ENCODE measurements around the gene CPEB4. TPM values are rescaled to one million over a fixed set of nuclear protein-coding genes. Genes with fewer than 3 reads are reported as not detected.

The CPEB4 gene
- total and polyA plus RNA-seq, 2 donors (not counting 3 experiments of a cell fraction or from before 2014, with no cell fraction given), result 11.3 to 16.4 TPM

DNA sequence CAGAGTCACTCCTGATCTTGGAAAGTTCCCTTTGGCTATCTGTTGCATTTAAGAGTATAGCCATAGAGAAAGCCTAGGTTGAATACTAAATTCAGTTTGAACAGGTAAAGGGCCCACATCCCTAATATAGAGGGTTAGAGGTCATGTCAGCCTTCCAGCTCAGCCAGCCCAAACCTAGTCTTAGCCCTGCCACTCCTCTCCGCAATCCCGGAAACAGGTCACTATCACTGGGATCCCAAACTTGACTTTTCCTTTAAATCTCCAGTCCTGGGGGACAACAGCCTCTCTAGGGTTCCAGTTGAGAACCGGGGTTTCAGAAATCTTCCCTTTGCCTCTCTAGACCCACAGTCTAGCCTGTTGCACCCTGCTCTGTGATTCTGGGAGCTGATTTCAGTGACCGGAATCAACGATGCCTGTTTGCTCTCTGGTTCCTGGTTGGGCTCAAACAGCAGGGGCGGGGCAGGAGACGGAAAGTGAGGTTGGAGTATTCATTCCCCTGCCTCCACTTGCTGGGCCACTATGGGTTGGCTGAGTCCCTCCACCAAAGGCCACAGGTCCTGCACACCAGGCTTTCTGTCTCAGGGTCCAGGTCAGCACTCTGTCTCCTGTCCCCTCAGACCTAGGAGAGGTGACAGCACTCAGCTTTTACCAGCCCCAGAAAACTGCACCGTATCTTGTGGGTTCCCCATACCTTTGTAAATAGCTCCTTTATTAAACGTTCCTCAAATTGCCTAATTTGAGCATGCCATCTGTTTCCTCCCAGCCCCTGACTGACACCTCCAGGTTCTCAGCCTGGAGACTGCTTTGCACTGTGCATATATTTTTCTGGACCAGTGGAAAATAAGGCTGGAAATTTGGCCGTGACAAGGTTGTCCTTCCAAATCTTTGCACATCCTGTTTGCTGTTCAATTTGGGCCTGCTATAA is 23.8 kb upstream of the CPEB4 start:
- BruUV-seq (replicated peaks), result no TSS peak
- ChIA-PET CTCF (no interaction called here), POLR2A (no interaction called here)
- intact Hi-C loops (cut with micrococcal nuclease) (no loop called here), dilution Hi-C loops (cut with MboI; ENCODE audit: extremely low pct_ligation_motif_present, low sequenced_read_pairs) (no loop called here)
- H4K20me1 ChIP-seq (replicated peaks; ENCODE audit: control insufficient read depth, extremely low read depth, insufficient read depth, low read length), result no peaks in the 10 kb centered on the region
- no peak overlapping the region for H3K27ac ChIP-seq (ENCODE audit: insufficient read depth, low read depth, low read length)
- TF ChIP-seq JUN (IDR thresholded peaks at IDR 0.05; ENCODE audit: borderline replicate concordance, insufficient read depth, insufficient read length, low read depth) (no peak), EZH2 (IDR thresholded peaks at IDR 0.05; ENCODE audit: borderline replicate concordance, low read depth, low read length, severe bottlenecking) (no peak), MYC (IDR thresholded peaks at IDR 0.05; ENCODE audit: low read depth, low read length) (no peak)
- TF ChIP-seq, protein P1, sequence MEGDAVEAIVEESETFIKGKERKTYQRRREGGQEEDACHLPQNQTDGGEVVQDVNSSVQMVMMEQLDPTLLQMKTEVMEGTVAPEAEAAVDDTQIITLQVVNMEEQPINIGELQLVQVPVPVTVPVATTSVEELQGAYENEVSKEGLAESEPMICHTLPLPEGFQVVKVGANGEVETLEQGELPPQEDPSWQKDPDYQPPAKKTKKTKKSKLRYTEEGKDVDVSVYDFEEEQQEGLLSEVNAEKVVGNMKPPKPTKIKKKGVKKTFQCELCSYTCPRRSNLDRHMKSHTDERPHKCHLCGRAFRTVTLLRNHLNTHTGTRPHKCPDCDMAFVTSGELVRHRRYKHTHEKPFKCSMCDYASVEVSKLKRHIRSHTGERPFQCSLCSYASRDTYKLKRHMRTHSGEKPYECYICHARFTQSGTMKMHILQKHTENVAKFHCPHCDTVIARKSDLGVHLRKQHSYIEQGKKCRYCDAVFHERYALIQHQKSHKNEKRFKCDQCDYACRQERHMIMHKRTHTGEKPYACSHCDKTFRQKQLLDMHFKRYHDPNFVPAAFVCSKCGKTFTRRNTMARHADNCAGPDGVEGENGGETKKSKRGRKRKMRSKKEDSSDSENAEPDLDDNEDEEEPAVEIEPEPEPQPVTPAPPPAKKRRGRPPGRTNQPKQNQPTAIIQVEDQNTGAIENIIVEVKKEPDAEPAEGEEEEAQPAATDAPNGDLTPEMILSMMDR (IDR thresholded peaks at IDR 0.05; ENCODE audit: extremely low read depth in 1 of 2, insufficient read depth in 1 of 2, low read depth in 1 of 2, low read length in 2 of 2), result no peak
- H3K9me3 ChIP-seq (replicated peaks; ENCODE audit: control insufficient read depth, insufficient read depth, low read length), result no peaks in the 10 kb centered on the region
- no peak overlapping the region for H3K4me2 ChIP-seq (ENCODE audit: insufficient read depth, low read length)
- no peaks in the 10 kb centered on the region for H3K27me3 ChIP-seq (ENCODE audit: control insufficient read depth in 2 of 2, insufficient read depth in 2 of 2, low read length in 2 of 2)
- H3K4me3 ChIP-seq (replicated peaks in 1 of 3; ENCODE audit: insufficient read depth in 1 of 3, low read depth in 1 of 3, low read length in 3 of 3), result no peak overlapping the region
- no peaks in the 10 kb centered on the region for H3K79me2 ChIP-seq (ENCODE audit: control insufficient read depth, insufficient read depth, low read length)
- no peak overlapping the region for H2AFZ ChIP-seq (ENCODE audit: low read depth, low read length)
- FAIRE-seq, result no peak
- no peaks in the 10 kb centered on the region for H3K9me1 ChIP-seq (replicated peaks; ENCODE audit: control insufficient read depth, extremely low read depth, insufficient read depth, low read length)
- H3K36me3 ChIP-seq (ENCODE audit: control insufficient read depth in 2 of 2, extremely low read depth in 1 of 2, insufficient read depth in 2 of 2, low read length in 2 of 2), result no peaks in the 10 kb centered on the region
- no peak for DNase-seq (ENCODE audit: low read depth, low spot score)
- H3K9ac ChIP-seq (replicated peaks; ENCODE audit: extremely low read depth, insufficient read depth, low read length), result no peak overlapping the region
- no peaks in the 10 kb centered on the region for H3K4me1 ChIP-seq (ENCODE audit: control insufficient read depth, extremely low read depth, insufficient read depth, low read length)

All from endothelial cell of umbilical vein (primary cell).